ENCODE data around the gene ITK. TPM values are rescaled to one million over a fixed set of nuclear protein-coding genes. Genes with fewer than 3 reads are reported as not detected.
"Not testable (repeated sequence)": the region's sequence is repeated elsewhere in the genome, so short reads cannot be mapped to it uniquely, and the experiment has no call there.

Gene ITK
- total and polyA plus RNA-seq, 3 donors from 2014 or later: 0.93 to 3.8 (median 1.3) TPM

GRCh38 chr5:157175071-157175612, 5.5 kb upstream of the ITK start:
- WGBS, 2 donors: 90 to 93% methylated on average over 8 of the region's 8 CpGs
- H3K9me3 ChIP-seq: no peaks in the 10 kb centered on the region
- no peaks in the 10 kb centered on the region for H3K36me3 ChIP-seq (ENCODE audit: low read depth, missing control alignments)
- H3K27ac ChIP-seq: no peak overlapping the region
- no peaks in the 10 kb centered on the region for H3K4me1 ChIP-seq
- intact Hi-C loops (cut with DNase I; ENCODE audit: low total_unique reads): no loop called here
- H3K27me3 ChIP-seq: no peaks in the 10 kb centered on the region
- TF ChIP-seq CTCF (IDR thresholded peaks at IDR 0.05) (no peak), POLR2A (IDR thresholded peaks at IDR 0.05) (no peak)
- no peak for DNase-seq
- H3K4me3 ChIP-seq: no peak overlapping the region

- TF ChIP-seq CTCF (IDR thresholded peaks at IDR 0.05): no peak
- no peak for TF ChIP-seq POLR2A (IDR thresholded peaks at IDR 0.05)
- H3K4me1 ChIP-seq: no peaks in the 10 kb centered on the region
- no peaks in the 10 kb centered on the region for H3K9me3 ChIP-seq
- no peaks in the 10 kb centered on the region for H3K36me3 ChIP-seq (ENCODE audit: low read depth, missing control alignments)
- no peaks in the 10 kb centered on the region for H3K27me3 ChIP-seq
- no peak overlapping the region for H3K4me3 ChIP-seq
- no peak overlapping the region for H3K27ac ChIP-seq
- WGBS, 2 donors: 74 to 82% methylated on average over 6 of the region's 6 CpGs
- no peak for DNase-seq
- intact Hi-C loops (cut with DNase I; ENCODE audit: low total_unique reads): no loop called here
These were observed 2.7 kb upstream of the ITK start for GRCh38 chr5:157177953-157178352.

GRCh38 chr5:157178966-157179365, 1.7 kb upstream of the ITK start:
- no peak for DNase-seq
- no peak overlapping the region for H3K27ac ChIP-seq
- H3K4me3 ChIP-seq: no peak overlapping the region
- H3K9me3 ChIP-seq: no peaks in the 10 kb centered on the region
- no peaks in the 10 kb centered on the region for H3K36me3 ChIP-seq (ENCODE audit: low read depth, missing control alignments)
- WGBS, 2 donors: 72 to 85% methylated on average over 3 of the region's 3 CpGs
- no peaks in the 10 kb centered on the region for H3K27me3 ChIP-seq
- intact Hi-C loops (cut with DNase I; ENCODE audit: low total_unique reads): no loop called here
- no peak for TF ChIP-seq POLR2A (IDR thresholded peaks at IDR 0.05)
- TF ChIP-seq CTCF (IDR thresholded peaks at IDR 0.05): no peak
- no peaks in the 10 kb centered on the region for H3K4me1 ChIP-seq

- intact Hi-C loops (cut with DNase I; ENCODE audit: low total_unique reads): no loop called here
- Histone ChIP-seq H3K9me3 (no peaks in the 10 kb centered on the region), H3K27ac (no peak overlapping the region), H3K4me1 (no peaks in the 10 kb centered on the region), H3K4me3 (no peak overlapping the region), H3K27me3 (no peaks in the 10 kb centered on the region), H3K36me3 (ENCODE audit: low read depth, missing control alignments) (no peaks in the 10 kb centered on the region)
- TF ChIP-seq POLR2A (IDR thresholded peaks at IDR 0.05) (no peak), CTCF (IDR thresholded peaks at IDR 0.05) (no peak)
- WGBS, 2 donors: 74 to 76% methylated on average over 3 of the region's 3 CpGs
- no peak for DNase-seq
These were observed 1.6 kb downstream of the ITK start for GRCh38 chr5:157182143-157182757.

GRCh38 chr5:157184117-157184670, 3.6 kb downstream of the ITK start:
- 75 to 91% methylated on average over 8 of the region's 8 CpGs for WGBS, 2 donors
- intact Hi-C loops (cut with DNase I; ENCODE audit: low total_unique reads): no loop called here
- no peaks in the 10 kb centered on the region for H3K27me3 ChIP-seq
- H3K4me3 ChIP-seq: no peak overlapping the region
- DNase-seq: no peak
- no peaks in the 10 kb centered on the region for H3K4me1 ChIP-seq
- no peaks in the 10 kb centered on the region for H3K9me3 ChIP-seq
- H3K27ac ChIP-seq: no peak overlapping the region
- TF ChIP-seq CTCF (IDR thresholded peaks at IDR 0.05) (no peak), POLR2A (IDR thresholded peaks at IDR 0.05) (no peak)
- H3K36me3 ChIP-seq (ENCODE audit: low read depth, missing control alignments): no peaks in the 10 kb centered on the region

DNA sequence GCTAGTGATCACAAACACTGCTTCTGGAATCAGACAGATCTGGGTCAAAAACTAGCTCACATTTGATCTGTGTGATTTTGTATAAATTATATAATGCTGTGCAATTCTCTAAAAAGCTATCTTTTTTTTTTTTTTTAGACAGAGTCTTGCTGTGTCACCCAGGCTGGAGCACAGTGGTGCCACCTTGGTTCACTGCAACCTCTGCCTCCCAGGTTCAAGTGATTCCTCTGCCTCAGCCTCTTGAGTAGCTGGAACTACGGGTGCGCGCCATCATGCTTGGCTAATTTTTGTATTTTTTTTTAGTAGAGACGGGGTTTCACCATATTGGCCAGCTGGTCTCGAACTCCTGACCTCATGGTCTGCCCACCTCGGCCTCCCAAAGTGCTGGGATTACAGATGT, 4.5 kb downstream of the ITK start:
- H3K4me3 ChIP-seq; H3K4me1 ChIP-seq; H3K36me3 ChIP-seq (ENCODE audit: low read depth, missing control alignments); H3K27me3 ChIP-seq; H3K9me3 ChIP-seq; DNase-seq; H3K27ac ChIP-seq; intact Hi-C loops (cut with DNase I; ENCODE audit: low total_unique reads): not testable (repeated sequence)
- 94 to 96% methylated on average over 6 of the region's 6 CpGs for WGBS, 2 donors

Data from testis (tissue), 3 donors.